ENCODE results near the gene RGS21. TPM values are rescaled to one million over a fixed set of nuclear protein-coding genes. Genes with fewer than 3 reads are reported as not detected.

RGS21 gene
- total RNA-seq, 1 experiment from 2014 or later = not detected

GRCh38 chr1:192350356-192350755 is 33.6 kb downstream of the RGS21 start:
- Histone ChIP-seq H3K36me3 (ENCODE audit: control insufficient read depth in 1 of 2, insufficient read depth in 2 of 2, low read length in 2 of 2) (no peaks in the 10 kb centered on the region), H2AFZ (ENCODE audit: low read depth, low read length, poor library complexity, severe bottlenecking) (no peak overlapping the region), H3K27me3 (ENCODE audit: insufficient read depth, low read length) (no peaks in the 10 kb centered on the region), H3K4me1 (ENCODE audit: control insufficient read depth in 1 of 2, insufficient read depth in 2 of 2, low read length in 2 of 2) (no peaks in the 10 kb centered on the region), H3K27ac (ENCODE audit: low read depth, low read length) (no peak overlapping the region), H3K9ac (ENCODE audit: low read length) (no peak overlapping the region), H3K79me2 (ENCODE audit: insufficient read depth, low read length) (no peaks in the 10 kb centered on the region), H3K9me3 (ENCODE audit: control insufficient read depth in 1 of 2, insufficient read depth in 1 of 2, low read depth in 1 of 2, low read length in 2 of 2) (no peaks in the 10 kb centered on the region), H3K4me2 (ENCODE audit: low read length) (no peak overlapping the region), H4K20me1 (ENCODE audit: insufficient read depth) (no peaks in the 10 kb centered on the region), H3K4me3 (replicated peaks in 1 of 2; ENCODE audit: low read depth in 1 of 2, low read length in 2 of 2) (no peak overlapping the region), H3K9me2 (ENCODE audit: insufficient read depth) (no peaks in the 10 kb centered on the region)
- no peak for ATAC-seq
- ChIA-PET CTCF (no interaction called here), RAD21 (ENCODE audit: low non-redundant PET in 1 of 2, low total read pairs in 2 of 2, uncharacterized antibody in 2 of 2, unreplicated experiment in 2 of 2) (no interaction called here), POLR2A (no interaction called here)
- TF ChIP-seq, protein P1, sequence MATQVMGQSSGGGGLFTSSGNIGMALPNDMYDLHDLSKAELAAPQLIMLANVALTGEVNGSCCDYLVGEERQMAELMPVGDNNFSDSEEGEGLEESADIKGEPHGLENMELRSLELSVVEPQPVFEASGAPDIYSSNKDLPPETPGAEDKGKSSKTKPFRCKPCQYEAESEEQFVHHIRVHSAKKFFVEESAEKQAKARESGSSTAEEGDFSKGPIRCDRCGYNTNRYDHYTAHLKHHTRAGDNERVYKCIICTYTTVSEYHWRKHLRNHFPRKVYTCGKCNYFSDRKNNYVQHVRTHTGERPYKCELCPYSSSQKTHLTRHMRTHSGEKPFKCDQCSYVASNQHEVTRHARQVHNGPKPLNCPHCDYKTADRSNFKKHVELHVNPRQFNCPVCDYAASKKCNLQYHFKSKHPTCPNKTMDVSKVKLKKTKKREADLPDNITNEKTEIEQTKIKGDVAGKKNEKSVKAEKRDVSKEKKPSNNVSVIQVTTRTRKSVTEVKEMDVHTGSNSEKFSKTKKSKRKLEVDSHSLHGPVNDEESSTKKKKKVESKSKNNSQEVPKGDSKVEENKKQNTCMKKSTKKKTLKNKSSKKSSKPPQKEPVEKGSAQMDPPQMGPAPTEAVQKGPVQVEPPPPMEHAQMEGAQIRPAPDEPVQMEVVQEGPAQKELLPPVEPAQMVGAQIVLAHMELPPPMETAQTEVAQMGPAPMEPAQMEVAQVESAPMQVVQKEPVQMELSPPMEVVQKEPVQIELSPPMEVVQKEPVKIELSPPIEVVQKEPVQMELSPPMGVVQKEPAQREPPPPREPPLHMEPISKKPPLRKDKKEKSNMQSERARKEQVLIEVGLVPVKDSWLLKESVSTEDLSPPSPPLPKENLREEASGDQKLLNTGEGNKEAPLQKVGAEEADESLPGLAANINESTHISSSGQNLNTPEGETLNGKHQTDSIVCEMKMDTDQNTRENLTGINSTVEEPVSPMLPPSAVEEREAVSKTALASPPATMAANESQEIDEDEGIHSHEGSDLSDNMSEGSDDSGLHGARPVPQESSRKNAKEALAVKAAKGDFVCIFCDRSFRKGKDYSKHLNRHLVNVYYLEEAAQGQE (IDR thresholded peaks at IDR 0.05; ENCODE audit: low read depth) = no peak
- TF ChIP-seq EZH2phosphoT487 (IDR thresholded peaks at IDR 0.05; ENCODE audit: borderline replicate concordance) = no peak
- TF ChIP-seq ATF3 (IDR thresholded peaks at IDR 0.05) = no peak
- no peak for TF ChIP-seq CTCF (IDR thresholded peaks at IDR 0.05 in 2 of 3, conservative IDR thresholded peaks at IDR 0.05 in 1 of 3; ENCODE audit: borderline replicate concordance in 1 of 3, insufficient read depth in 1 of 3, low read depth in 2 of 3, low read length in 2 of 3)
- no peak for TF ChIP-seq JUND (IDR thresholded peaks at IDR 0.05)
- no peak for DNase-seq (ENCODE audit: low read depth, low spot score)
- intact Hi-C loops (cut with micrococcal nuclease) = no loop called here
- no TSS peak for BruUV-seq (replicated peaks)
